GM20000 (cell line): ENCODE results near the gene NME2.

ENCODE experiments used
- DNase-seq: peaks from one replicate; pipeline ENCODE4 v3.0.0; 2012; ENCODE audit warnings: low spot score
- TF ChIP-seq, protein P1 (sequence below): IDR thresholded peaks from 2 replicates; pipeline ENCODE4 v1.5.1; 2012; ENCODE audit warnings: mild to moderate bottlenecking, control low read depth; ENCODE audit errors: extremely low read depth, missing control alignments

Gene NME2

DNA sequence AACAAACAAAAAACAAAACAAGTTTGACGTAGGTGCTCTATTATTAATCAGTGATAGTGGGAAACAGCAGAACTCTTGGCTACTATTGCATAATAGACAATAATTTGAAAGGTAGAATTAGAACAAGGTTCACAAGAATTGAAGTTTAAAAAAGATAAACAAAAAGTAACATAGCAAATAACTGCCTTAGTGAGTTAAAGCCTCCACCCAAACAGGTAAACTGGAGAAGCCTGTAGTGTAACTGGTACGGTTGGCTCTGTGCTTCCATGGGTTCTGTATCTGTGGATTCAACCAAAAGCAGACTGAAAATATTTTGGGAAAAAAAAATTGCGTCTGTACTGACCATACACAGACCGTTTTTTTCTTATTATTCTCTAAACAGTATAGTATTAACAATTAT is 55.1 kb downstream of the NME2 start:
- DNase-seq: no peak
- TF ChIP-seq, protein P1, sequence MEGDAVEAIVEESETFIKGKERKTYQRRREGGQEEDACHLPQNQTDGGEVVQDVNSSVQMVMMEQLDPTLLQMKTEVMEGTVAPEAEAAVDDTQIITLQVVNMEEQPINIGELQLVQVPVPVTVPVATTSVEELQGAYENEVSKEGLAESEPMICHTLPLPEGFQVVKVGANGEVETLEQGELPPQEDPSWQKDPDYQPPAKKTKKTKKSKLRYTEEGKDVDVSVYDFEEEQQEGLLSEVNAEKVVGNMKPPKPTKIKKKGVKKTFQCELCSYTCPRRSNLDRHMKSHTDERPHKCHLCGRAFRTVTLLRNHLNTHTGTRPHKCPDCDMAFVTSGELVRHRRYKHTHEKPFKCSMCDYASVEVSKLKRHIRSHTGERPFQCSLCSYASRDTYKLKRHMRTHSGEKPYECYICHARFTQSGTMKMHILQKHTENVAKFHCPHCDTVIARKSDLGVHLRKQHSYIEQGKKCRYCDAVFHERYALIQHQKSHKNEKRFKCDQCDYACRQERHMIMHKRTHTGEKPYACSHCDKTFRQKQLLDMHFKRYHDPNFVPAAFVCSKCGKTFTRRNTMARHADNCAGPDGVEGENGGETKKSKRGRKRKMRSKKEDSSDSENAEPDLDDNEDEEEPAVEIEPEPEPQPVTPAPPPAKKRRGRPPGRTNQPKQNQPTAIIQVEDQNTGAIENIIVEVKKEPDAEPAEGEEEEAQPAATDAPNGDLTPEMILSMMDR: no peak
